Mammary microvascular endothelial cell (primary cell): ENCODE data around the gene ALKBH6. TPM values are rescaled to one million over a fixed set of nuclear protein-coding genes. Genes with fewer than 3 reads are reported as not detected.

Experiments used
- total RNA-seq: library from RNA; depleted of rRNA; stranded (reverse); fragments of >200 nt; gene quantifications from 2 replicates; pipeline ENCODE4 v1.2.3, GENCODE V29; 2015

ALKBH6 gene
- total RNA-seq, result 21.0 and 23.0 TPM in 2 replicates

GRCh38 chr19:36014012-36014924 lies at the start of gene ALKBH6:
Gene ALKBH6 (minus strand): TSS chr19:36014213. CDS start chr19:36013397, 816 bp downstream.

DNA sequence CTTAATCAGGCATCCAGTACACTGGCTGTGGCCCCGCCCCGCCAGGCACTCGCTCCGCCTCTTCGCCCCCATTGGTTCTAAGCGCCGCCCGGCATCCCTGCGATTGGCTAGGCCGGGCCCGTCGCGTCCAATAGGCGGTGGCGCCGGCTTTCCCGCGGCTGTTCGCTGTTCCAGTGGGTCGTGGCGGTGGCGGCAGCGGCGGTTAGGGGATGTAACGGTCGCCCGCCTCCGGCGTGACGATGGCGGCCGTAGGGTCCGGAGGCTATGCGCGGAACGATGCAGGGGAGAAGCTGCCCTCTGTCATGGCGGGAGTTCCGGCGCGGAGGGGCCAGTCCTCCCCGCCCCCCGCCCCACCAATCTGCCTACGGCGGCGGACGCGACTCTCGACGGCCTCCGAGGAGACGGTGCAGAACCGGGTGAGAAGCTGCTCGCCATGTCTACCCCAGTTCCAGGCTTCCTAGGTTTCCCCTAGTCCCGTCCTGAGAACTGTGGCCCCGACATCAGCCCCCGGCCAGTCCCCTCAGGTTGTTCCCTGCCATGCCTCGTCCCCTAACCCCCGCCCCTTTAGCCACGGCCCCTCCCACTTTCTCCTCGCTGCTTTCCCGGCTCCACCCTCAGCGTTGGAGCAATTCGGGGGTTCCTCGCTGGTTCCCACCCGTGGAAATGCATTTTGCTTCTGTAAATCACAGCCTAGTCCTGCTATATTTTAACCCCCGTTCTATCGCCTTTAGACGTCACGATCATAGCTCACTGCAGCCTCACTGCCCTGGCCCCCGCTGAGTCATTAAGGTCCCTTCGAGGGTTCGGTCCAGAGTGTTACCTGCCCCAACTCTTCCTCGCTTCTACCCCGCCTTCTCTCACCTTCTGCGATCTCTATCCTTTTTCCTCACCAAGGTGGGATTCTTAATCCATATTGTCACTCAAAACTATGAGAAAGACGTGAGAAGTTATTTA lies 41.0 kb upstream of the ALKBH6 start, which contains the start of gene WDR62:
WDR62 (plus strand) TSS at position 165 of the 954 bp plus-strand sequence; CDS start at position 240, 75 bp downstream.

DNA sequence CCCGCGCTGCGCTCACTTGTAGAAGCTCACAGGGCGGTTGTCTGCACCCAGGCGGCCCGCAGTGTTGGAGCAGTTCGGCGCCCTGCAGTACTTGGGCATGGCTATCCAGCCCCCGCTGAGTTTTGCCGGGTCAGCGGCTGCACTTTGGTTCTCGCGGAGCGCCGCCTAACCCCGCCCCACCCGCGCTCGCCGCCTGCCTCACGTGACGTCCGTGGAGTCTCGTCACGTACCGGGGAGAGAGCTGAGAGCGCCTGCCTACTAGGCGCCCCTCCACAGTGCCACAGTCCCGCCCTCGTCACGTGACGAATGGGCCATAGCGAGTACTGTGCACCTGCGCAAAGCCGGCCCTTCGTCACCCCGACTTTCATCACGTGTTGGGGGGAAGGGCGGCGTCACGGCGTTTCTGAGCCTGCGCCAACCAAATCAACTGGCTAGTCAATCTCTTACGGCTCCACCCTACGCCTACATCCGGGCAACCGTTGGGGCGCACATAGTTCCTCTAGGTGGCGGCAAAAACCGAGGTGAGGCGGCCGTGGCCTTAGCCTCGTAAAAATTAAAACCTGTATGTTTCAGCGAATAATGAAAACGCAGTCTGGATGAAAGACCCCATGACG lies 40.2 kb upstream of the ALKBH6 start, which contains the start of gene THAP8:
THAP8 (minus strand) TSS at position 167 of the 614 bp plus-strand sequence; CDS start at position 99, 68 bp downstream.

GRCh38 chr19:36032251-36033104 lies 18.5 kb upstream of the ALKBH6 start, which contains the start of gene CLIP3:
Gene CLIP3 (minus strand): TSS chr19:36032873. CDS start chr19:36032357, 516 bp downstream.

GRCh38 chr19:36008336-36008978 lies 5.6 kb downstream of the ALKBH6 start, which contains the start of gene SYNE4:
Gene SYNE4 (minus strand): TSS chr19:36008813. CDS start chr19:36008681, 132 bp downstream.

GRCh38 chr19:35995048-35995993 lies 18.7 kb downstream of the ALKBH6 start, which contains the start of gene SDHAF1:
Gene SDHAF1 (plus strand): TSS chr19:35995188. CDS start chr19:35995275, 87 bp downstream.

Other genes with a start within 250 kb of the ALKBH6 start
- 2.1 and 2.6 TPM in 2 replicates for gene ARHGAP33, start 238.6 kb downstream of the ALKBH6 start, total RNA-seq
- not detected in 2 replicates for gene PRODH2, start 201.4 kb downstream of the ALKBH6 start, total RNA-seq
- not detected in 2 replicates for gene NPHS1, start 161.7 kb downstream of the ALKBH6 start, total RNA-seq
- gene KIRREL2, start 157.3 kb downstream of the ALKBH6 start, total RNA-seq, result not detected in 2 replicates
- gene APLP1, start 145.6 kb downstream of the ALKBH6 start, total RNA-seq, result 3.9 and 7.4 TPM in 2 replicates
- 2.2 and 2.7 TPM in 2 replicates for gene NFKBID, start 113.7 kb downstream of the ALKBH6 start, total RNA-seq
- gene HCST, start 111.7 kb downstream of the ALKBH6 start, total RNA-seq, result not detected in 2 replicates
- not detected in 2 replicates for gene TYROBP, start 105.9 kb downstream of the ALKBH6 start, total RNA-seq
- gene LRFN3, start 77.8 kb downstream of the ALKBH6 start, total RNA-seq, result 4.5 and 5.2 TPM in 2 replicates
- gene SDHAF1, start 19.0 kb downstream of the ALKBH6 start, total RNA-seq, result 17.8 and 19.1 TPM in 2 replicates
- gene SYNE4, start 5.4 kb downstream of the ALKBH6 start, total RNA-seq, result not detected in 2 replicates
- gene CLIP3, start 18.7 kb upstream of the ALKBH6 start, total RNA-seq, result 1.9 and 2.1 TPM in 2 replicates
- 5.8 and 6.0 TPM in 2 replicates for gene THAP8, start 40.1 kb upstream of the ALKBH6 start, total RNA-seq
- 9.1 and 10.9 TPM in 2 replicates for gene WDR62, start 40.7 kb upstream of the ALKBH6 start, total RNA-seq
- not detected in 2 replicates for gene OVOL3, start 96.9 kb upstream of the ALKBH6 start, total RNA-seq
- 46.2 and 58.1 TPM in 2 replicates for gene POLR2I, start 100.7 kb upstream of the ALKBH6 start, total RNA-seq
- 272 and 320 TPM in 2 replicates for gene TBCB, start 101.3 kb upstream of the ALKBH6 start, total RNA-seq
- 265 and 334 TPM in 2 replicates for gene CAPNS1, start 125.9 kb upstream of the ALKBH6 start, total RNA-seq
- gene COX7A1, start 138.2 kb upstream of the ALKBH6 start, total RNA-seq, result 20.4 and 29.4 TPM in 2 replicates
- 1.2 and 1.9 TPM in 2 replicates for gene ZNF565, start 200.5 kb upstream of the ALKBH6 start, total RNA-seq
- 67.8 and 79.5 TPM in 2 replicates for gene ZNF146, start 200.9 kb upstream of the ALKBH6 start, total RNA-seq